ENCODE results near the gene TCN2. TPM values are rescaled to one million over a fixed set of nuclear protein-coding genes. Genes with fewer than 3 reads are reported as not detected.
"Not testable (repeated sequence)": the region's sequence is repeated elsewhere in the genome, so short reads cannot be mapped to it uniquely, and the experiment has no call there.

Gene TCN2
- total RNA-seq, 2 donors from 2014 or later, result 9.3 to 27.0 TPM

GRCh38 chr22:30562366-30562765, 44.6 kb upstream of the TCN2 start:
- intact Hi-C loops (cut with DNase I), result no loop called here
- Histone ChIP-seq H3K9ac (ENCODE audit: low read depth in 2 of 2, low read length in 2 of 2) (no peak overlapping the region), H3K4me3 (no peak overlapping the region), H3K27me3 (no peaks in the 10 kb centered on the region), H3K9me3 (no peaks in the 10 kb centered on the region), H3K4me1 (no peaks in the 10 kb centered on the region), H3K36me3 (no peaks in the 10 kb centered on the region), H3K27ac (no peak overlapping the region)
- no peak for TF ChIP-seq CTCF (IDR thresholded peaks at IDR 0.05)
- DNase-seq, result no peak

GRCh38 chr22:30564045-30564760, 42.8 kb upstream of the TCN2 start:
- Histone ChIP-seq H3K36me3 (no peaks in the 10 kb centered on the region), H3K9ac (ENCODE audit: low read depth in 2 of 2, low read length in 2 of 2) (no peak overlapping the region), H3K27ac (no peak overlapping the region), H3K27me3 (no peaks in the 10 kb centered on the region), H3K4me3 (no peak overlapping the region), H3K4me1 (no peaks in the 10 kb centered on the region), H3K9me3 (no peaks in the 10 kb centered on the region)
- intact Hi-C loops (cut with DNase I), result no loop called here
- TF ChIP-seq CTCF (IDR thresholded peaks at IDR 0.05), result no peak
- DNase-seq, result no peak

- Histone ChIP-seq H3K9me3 (no peaks in the 10 kb centered on the region), H3K4me3 (no peak overlapping the region), H3K27ac (no peak overlapping the region), H3K9ac (ENCODE audit: low read depth in 2 of 2, low read length in 2 of 2) (no peak overlapping the region), H3K4me1 (no peaks in the 10 kb centered on the region), H3K27me3 (no peaks in the 10 kb centered on the region), H3K36me3 (no peaks in the 10 kb centered on the region)
- TF ChIP-seq CTCF (IDR thresholded peaks at IDR 0.05), result no peak
- intact Hi-C loops (cut with DNase I), result no loop called here
- DNase-seq, result no peak
These were observed 42.2 kb upstream of the TCN2 start for GRCh38 chr22:30564761-30565119.

GRCh38 chr22:30565341-30565740, 41.6 kb upstream of the TCN2 start:
- no peak overlapping the region for H3K27ac ChIP-seq
- no peaks in the 10 kb centered on the region for H3K27me3 ChIP-seq
- DNase-seq, result no peak
- H3K9ac ChIP-seq (ENCODE audit: low read depth in 2 of 2, low read length in 2 of 2), result no peak overlapping the region
- no peaks in the 10 kb centered on the region for H3K9me3 ChIP-seq
- no peaks in the 10 kb centered on the region for H3K4me1 ChIP-seq
- intact Hi-C loops (cut with DNase I), result no loop called here
- no peak overlapping the region for H3K4me3 ChIP-seq
- no peak for TF ChIP-seq CTCF (IDR thresholded peaks at IDR 0.05)
- H3K36me3 ChIP-seq, result no peaks in the 10 kb centered on the region

GRCh38 chr22:30566125-30566524, 40.8 kb upstream of the TCN2 start:
- TF ChIP-seq CTCF (IDR thresholded peaks at IDR 0.05), result no peak
- H3K27ac ChIP-seq, result no peak overlapping the region
- no peak overlapping the region for H3K9ac ChIP-seq (ENCODE audit: low read depth in 2 of 2, low read length in 2 of 2)
- no peaks in the 10 kb centered on the region for H3K4me1 ChIP-seq
- no peaks in the 10 kb centered on the region for H3K36me3 ChIP-seq
- intact Hi-C loops (cut with DNase I), result no loop called here
- H3K4me3 ChIP-seq, result no peak overlapping the region
- peak; percentile 61 for DNase-seq
- no peaks in the 10 kb centered on the region for H3K9me3 ChIP-seq
- no peaks in the 10 kb centered on the region for H3K27me3 ChIP-seq

- H3K36me3 ChIP-seq; H3K27ac ChIP-seq; H3K4me3 ChIP-seq; H3K9me3 ChIP-seq; H3K27me3 ChIP-seq; H3K4me1 ChIP-seq; H3K9ac ChIP-seq (ENCODE audit: low read depth in 2 of 2, low read length in 2 of 2); intact Hi-C loops (cut with DNase I); DNase-seq: not testable (repeated sequence)
These were observed 39.7 kb upstream of the TCN2 start for GRCh38 chr22:30567277-30567676.
